WTC11 (cell line): Measurements from ENCODE around the gene SULT2B1.

ENCODE experiments used
- FOXJ3 ChIP-seq: sonication (generic); formaldehyde crosslinking; IDR thresholded peaks from 2 replicates; pipeline ENCODE4 v1.9.0; 2021; ENCODE audit warnings: missing genetic modification reagents, mild to moderate bottlenecking, borderline replicate concordance
- GABPB1 ChIP-seq: sonication (generic); formaldehyde crosslinking; IDR thresholded peaks from 2 replicates; pipeline ENCODE4 v1.8.1; 2023; ENCODE audit warnings: mild to moderate bottlenecking, missing genetic modification reagents
- KAT7 ChIP-seq: sonication (generic); formaldehyde crosslinking; IDR thresholded peaks from 2 replicates; pipeline ENCODE4 v1.8.1; 2023; ENCODE audit warnings: missing genetic modification reagents, mild to moderate bottlenecking, borderline replicate concordance
- NFYB ChIP-seq: sonication (generic); formaldehyde crosslinking; conservative IDR thresholded peaks from 2 replicates; pipeline ENCODE4 v1.8.0; 2022; ENCODE audit warnings: low read depth, missing genetic modification reagents
- NR3C1 ChIP-seq: sonication (generic); formaldehyde crosslinking; conservative IDR thresholded peaks from 2 replicates; pipeline ENCODE4 v1.8.1; 2023; ENCODE audit warnings: low read depth, mild to moderate bottlenecking, missing genetic modification reagents
- SP1 ChIP-seq: sonication (generic); formaldehyde crosslinking; conservative IDR thresholded peaks from 2 replicates; pipeline ENCODE4 v1.8.1; 2022; ENCODE audit warnings: missing genetic modification reagents
- STAT6 ChIP-seq: sonication (generic); formaldehyde crosslinking; conservative IDR thresholded peaks from 2 replicates; pipeline ENCODE4 v1.8.1; 2023; ENCODE audit warnings: mild to moderate bottlenecking, low read depth, missing genetic modification reagents, moderate library complexity
- ZNF121 ChIP-seq: sonication (generic); formaldehyde crosslinking; IDR thresholded peaks from 2 replicates; pipeline ENCODE4 v1.8.0; 2023; ENCODE audit warnings: missing genetic modification reagents
- ZNF263 ChIP-seq: sonication (generic); formaldehyde crosslinking; IDR thresholded peaks from 2 replicates; pipeline ENCODE4 v1.8.1; 2022; ENCODE audit warnings: low read depth, mild to moderate bottlenecking, moderate library complexity, missing genetic modification reagents
- TF ChIP-seq, protein P1 (sequence below): sonication (generic); formaldehyde crosslinking; IDR thresholded peaks from 2 replicates; pipeline ENCODE4 v1.8.0; 2022; ENCODE audit warnings: mild to moderate bottlenecking, missing genetic modification reagents
- TF ChIP-seq, protein P2 (sequence below): sonication (generic); formaldehyde crosslinking; IDR thresholded peaks from 2 replicates; pipeline ENCODE4 v1.8.1; 2023; ENCODE audit warnings: mild to moderate bottlenecking, missing genetic modification reagents, moderate library complexity
- TF ChIP-seq, protein P3 (sequence below): fragments of 200-600 bp; IDR thresholded peaks from 2 replicates; pipeline ENCODE4 v1.8.0; 2022; ENCODE audit warnings: antibody characterized with exemption

DNA sequence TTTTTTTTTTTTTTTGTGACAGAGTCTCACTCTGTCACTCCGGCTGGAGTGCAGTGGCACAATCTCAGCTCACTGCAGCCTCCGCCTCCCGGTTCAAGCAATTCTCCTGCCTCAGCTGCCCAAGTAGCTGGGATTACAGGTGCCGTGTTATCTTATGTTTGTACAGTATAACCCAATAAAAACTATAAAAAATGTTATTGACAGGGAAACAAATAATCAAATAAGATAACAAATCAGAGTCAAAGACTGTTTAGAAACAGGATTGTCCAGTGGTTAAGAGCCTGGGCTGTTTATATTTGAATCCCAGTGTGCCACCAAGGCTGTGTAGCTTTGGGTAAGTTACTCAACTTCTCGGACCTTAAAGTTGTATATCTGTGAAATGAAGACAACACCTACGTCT, 21.2 kb upstream of the SULT2B1 start:
- TF ChIP-seq, protein P1, sequence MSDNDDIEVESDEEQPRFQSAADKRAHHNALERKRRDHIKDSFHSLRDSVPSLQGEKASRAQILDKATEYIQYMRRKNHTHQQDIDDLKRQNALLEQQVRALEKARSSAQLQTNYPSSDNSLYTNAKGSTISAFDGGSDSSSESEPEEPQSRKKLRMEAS (CRISPR knock-in tag): no peak
- TF ChIP-seq SP1 (CRISPR knock-in tag) (no peak), ZNF121 (no peak), KAT7 (CRISPR knock-in tag) (no peak), ZNF263 (no peak), NFYB (CRISPR knock-in tag) (no peak), STAT6 (CRISPR knock-in tag) (no peak), GABPB1 (CRISPR knock-in tag) (no peak), NR3C1 (CRISPR knock-in tag) (no peak), FOXJ3 (CRISPR knock-in tag) (no peak)
- TF ChIP-seq, protein P2, sequence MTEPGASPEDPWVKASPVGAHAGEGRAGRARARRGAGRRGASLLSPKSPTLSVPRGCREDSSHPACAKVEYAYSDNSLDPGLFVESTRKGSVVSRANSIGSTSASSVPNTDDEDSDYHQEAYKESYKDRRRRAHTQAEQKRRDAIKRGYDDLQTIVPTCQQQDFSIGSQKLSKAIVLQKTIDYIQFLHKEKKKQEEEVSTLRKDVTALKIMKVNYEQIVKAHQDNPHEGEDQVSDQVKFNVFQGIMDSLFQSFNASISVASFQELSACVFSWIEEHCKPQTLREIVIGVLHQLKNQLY: no peak
- TF ChIP-seq, protein P3, sequence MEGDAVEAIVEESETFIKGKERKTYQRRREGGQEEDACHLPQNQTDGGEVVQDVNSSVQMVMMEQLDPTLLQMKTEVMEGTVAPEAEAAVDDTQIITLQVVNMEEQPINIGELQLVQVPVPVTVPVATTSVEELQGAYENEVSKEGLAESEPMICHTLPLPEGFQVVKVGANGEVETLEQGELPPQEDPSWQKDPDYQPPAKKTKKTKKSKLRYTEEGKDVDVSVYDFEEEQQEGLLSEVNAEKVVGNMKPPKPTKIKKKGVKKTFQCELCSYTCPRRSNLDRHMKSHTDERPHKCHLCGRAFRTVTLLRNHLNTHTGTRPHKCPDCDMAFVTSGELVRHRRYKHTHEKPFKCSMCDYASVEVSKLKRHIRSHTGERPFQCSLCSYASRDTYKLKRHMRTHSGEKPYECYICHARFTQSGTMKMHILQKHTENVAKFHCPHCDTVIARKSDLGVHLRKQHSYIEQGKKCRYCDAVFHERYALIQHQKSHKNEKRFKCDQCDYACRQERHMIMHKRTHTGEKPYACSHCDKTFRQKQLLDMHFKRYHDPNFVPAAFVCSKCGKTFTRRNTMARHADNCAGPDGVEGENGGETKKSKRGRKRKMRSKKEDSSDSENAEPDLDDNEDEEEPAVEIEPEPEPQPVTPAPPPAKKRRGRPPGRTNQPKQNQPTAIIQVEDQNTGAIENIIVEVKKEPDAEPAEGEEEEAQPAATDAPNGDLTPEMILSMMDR: no peak
